Right lobe of liver (tissue), 4 donors: ENCODE data around the gene SLC36A4.

Source experiments
- CTCF ChIP-seq, 4 donors: fragments of 200-600 bp in 3 of 4; fragments of 450-650 bp in 1 of 4; IDR thresholded peaks; one replicate each; pipeline versions ENCODE4 v1.5.1 to v1.8.0; 2016 to 2022; ENCODE audit warnings: antibody characterized with exemption in 4 of 4, mild to moderate bottlenecking in 2 of 4
- POLR2A ChIP-seq: fragments of 450-650 bp; IDR thresholded peaks from one replicate; pipeline ENCODE4 v1.6.1; 2017; ENCODE audit warnings: antibody characterized with exemption, mild to moderate bottlenecking
- donor health status: DM: no; HTN: no; CAD: no.
- donor health status: DM: no; HTN: no; CAD: no.
- donor health status: DM: no; HTN: yes; CAD: no.

GRCh38 chr11:93194673-93195291, 3.0 kb downstream of the SLC36A4 start:
- TF ChIP-seq CTCF (IDR thresholded peaks at IDR 0.05) (no peak), POLR2A (no peak)
